ENCODE data around the gene CYP1A2.
"Not testable (repeated sequence)": the region's sequence is repeated elsewhere in the genome, so short reads cannot be mapped to it uniquely, and the experiment has no call there.

CYP1A2 gene

DNA sequence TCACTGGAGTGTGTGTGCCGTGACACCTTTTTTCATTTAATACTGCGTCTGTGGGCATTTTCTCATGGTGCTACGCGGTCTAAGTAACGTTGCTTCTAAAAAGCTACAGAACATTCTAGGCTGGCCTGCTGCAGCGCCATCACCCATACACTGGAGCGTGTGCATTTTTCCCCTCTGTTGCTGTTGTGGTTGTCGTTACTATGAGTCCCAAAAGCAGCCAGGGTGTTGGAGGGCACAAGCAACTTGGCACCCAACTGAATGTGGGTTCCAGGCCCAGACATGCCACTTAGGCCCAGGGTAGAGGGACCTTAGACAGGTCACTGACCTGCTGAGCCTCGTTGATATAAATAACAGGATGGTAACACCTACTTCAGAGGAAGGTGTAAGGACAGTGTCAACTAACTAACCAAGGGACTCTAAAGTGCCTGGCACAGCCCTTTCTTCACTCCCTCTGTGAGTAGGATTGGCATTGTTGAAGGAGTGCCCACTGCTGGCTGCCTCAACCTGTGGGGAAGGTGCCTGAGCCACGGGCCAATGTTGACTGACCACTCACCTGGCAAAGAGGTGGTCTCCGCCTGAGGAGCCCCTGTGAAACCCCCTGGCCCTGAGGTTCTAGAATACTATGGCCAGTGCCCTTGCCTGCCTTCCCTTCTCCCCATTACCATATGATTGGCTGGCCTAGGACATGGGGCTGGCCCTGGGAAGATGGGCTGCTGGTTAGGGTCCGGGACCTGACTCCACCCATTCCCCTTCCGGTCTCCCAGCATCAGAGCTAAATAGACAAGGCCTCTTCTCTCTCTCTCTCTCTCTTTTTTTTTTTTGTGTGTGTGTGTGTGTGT is 36.8 kb downstream of the CYP1A2 start:
- no peak for DNase-seq (ENCODE audit: low read depth)
- H3K4me3 ChIP-seq (replicated peaks; ENCODE audit: low read depth, low read length) = no peak overlapping the region
- TF ChIP-seq CTCF (IDR thresholded peaks at IDR 0.05; ENCODE audit: low read length, missing control alignments) = no peak

DNA sequence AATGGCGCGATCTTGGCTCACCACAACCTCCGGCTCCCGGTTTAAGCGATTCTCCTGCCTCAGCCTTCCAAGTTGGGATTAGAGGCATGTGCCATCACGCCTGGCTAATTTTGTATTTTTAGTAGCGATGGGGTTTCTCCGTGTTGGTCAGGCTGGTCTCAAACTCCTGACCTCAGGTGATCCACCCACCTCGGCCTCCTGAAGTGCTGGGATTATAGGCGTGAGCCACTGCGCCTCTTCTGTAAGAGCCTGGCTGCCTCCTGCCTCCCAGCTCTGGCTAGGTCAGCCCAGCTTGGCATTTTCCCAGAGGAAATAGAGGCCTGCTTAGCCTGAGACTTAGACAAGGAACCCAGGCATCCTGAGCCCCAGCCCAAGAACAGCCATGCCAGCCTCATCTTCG is 37.4 kb downstream of the CYP1A2 start:
- DNase-seq (ENCODE audit: low read depth); H3K4me3 ChIP-seq (replicated peaks; ENCODE audit: low read depth, low read length): not testable (repeated sequence)

GRCh38 chr15:74786551-74787165 is 38.0 kb downstream of the CYP1A2 start:
- H3K4me3 ChIP-seq (replicated peaks; ENCODE audit: low read depth, low read length) = no peak overlapping the region
- TF ChIP-seq CTCF (IDR thresholded peaks at IDR 0.05; ENCODE audit: low read length, missing control alignments) = no peak
- no peak for DNase-seq (ENCODE audit: low read depth)

DNA sequence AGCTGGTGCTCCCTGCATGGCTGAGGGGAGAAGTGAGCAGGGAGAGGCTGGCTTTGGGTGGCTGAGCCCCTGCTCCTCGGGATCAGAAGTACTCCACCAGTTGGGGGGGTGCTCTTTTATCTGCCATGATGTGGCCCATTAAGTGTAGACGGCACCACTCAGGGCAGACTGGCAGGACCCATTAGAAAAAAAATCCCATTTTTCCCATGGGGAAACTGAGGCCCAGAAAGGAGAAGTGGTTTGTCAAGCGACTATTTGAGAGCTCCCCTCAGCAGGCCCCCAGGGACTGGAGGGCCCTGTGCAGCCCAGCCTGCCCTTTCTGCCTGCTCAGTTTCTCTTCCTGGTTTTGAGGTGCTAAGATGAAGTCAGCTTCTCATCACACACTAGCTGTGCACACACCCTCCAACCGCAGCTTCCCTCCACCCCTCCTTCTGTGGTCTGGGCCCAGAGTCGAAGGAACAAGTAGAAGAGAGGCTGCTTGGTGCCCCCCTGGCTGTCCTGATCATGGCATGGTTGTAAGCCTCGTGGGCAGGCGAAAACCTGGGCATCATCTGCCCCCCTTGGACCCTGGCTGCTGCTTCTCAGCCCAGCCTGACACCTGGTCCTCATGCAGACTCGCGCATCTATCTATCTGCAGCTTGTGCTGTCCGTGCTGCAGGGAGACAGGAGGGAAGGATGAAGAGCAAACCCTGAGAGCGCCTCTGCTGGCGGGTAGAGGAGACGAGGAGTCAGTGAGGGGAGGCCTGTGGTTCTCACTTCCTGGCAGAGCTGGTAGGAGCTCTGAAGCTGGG is 38.8 kb downstream of the CYP1A2 start:
- H3K4me3 ChIP-seq (replicated peaks; ENCODE audit: low read depth, low read length) = no peak overlapping the region
- TF ChIP-seq CTCF (IDR thresholded peaks at IDR 0.05; ENCODE audit: low read length, missing control alignments) = peak; percentile 77
- DNase-seq (ENCODE audit: low read depth) = peak; percentile 70

DNA sequence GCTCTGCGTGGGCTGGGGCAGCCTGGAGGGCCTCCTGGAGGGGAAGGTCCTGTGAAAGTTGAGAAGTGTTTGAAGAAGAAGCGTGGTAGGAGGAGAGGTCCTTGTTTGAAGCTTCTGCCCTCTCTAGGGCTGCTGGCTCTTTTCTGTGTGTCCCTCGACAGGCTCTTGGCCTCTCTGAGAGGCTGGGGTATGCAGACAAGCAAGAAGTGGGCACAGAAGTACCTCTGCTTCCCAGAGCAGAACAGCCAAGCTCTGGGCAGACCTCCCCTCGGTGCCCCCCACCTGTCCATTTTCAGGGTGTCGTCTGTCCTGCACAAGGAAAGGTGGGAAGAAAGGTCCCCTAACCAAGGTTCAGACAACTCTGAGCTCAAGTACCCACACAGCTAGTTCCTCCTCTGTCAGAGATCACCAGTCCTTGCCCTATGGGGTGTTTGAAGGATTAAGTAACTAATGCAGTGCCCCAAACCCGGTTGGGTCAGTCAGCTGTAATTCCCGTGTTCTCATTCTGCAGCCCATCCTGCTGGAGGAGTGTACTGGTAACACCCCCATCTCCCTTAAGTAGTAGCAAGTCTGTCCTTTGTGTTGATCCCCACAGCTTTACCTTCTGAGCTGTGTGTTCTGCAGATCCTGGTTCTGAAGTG is 39.5 kb downstream of the CYP1A2 start:
- H3K4me3 ChIP-seq (replicated peaks; ENCODE audit: low read depth, low read length) = no peak overlapping the region
- no peak for TF ChIP-seq CTCF (IDR thresholded peaks at IDR 0.05; ENCODE audit: low read length, missing control alignments)
- DNase-seq (ENCODE audit: low read depth) = no peak

DNA sequence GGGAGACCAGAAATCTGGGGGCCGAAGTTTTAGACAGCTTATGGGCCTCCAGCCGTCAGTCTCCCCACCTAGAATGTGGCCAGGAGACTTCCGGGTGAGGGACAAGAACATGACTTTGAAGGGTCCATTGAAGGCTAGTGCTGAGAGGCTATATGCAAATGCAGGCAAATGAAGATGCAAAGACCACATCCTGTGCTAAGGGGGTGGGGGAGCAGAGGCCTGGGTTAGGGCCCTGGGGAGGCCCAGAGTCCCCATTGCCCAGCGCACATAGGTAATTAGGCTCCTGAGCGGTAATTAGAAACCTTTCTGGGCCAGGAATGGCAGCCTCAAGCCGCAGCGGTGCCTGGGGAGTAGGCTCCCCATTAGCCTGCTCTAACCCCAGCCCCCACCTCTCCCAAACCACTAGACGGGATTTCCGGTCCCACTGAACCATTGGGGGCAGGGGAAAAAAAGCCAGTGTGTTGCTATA is 40.1 kb downstream of the CYP1A2 start:
- no peak for TF ChIP-seq CTCF (IDR thresholded peaks at IDR 0.05; ENCODE audit: low read length, missing control alignments)
- DNase-seq (ENCODE audit: low read depth) = no peak
- no peak overlapping the region for H3K4me3 ChIP-seq (replicated peaks; ENCODE audit: low read depth, low read length)
